Type B pancreatic cell (in vitro differentiated cells): ENCODE data around the gene KMO. TPM values are rescaled to one million over a fixed set of nuclear protein-coding genes. Genes with fewer than 3 reads are reported as not detected.

Experiments used
- DNase-seq: peaks from one replicate; pipeline ENCODE4 v3.0.0; 2021; ENCODE audit warnings: mixed read lengths; ENCODE audit not compliant: unreplicated experiment; ENCODE audit errors: extremely low spot score
- H3K27ac Mint-ChIP-seq: 2 replicates; pipeline ENCODE4 v1.8.0; 2021; ENCODE audit warnings: mild to moderate bottlenecking, mixed read lengths
- H3K27me3 Mint-ChIP-seq: 2 replicates; pipeline ENCODE4 v1.8.0; 2021; ENCODE audit warnings: mixed read lengths
- H3K36me3 Mint-ChIP-seq: 2 replicates; pipeline ENCODE4 v1.8.0; 2021; ENCODE audit warnings: mixed read lengths
- H3K4me1 Mint-ChIP-seq: one replicate; pipeline ENCODE4 v1.8.0; 2021; ENCODE audit warnings: mixed read lengths; ENCODE audit not compliant: unreplicated experiment
- H3K4me3 Mint-ChIP-seq: 2 replicates; pipeline ENCODE4 v1.8.0; 2021; ENCODE audit warnings: mild to moderate bottlenecking, mixed read lengths
- H3K9me3 Mint-ChIP-seq: 2 replicates; pipeline ENCODE4 v1.8.0; 2021; ENCODE audit warnings: mixed read lengths
- CTCF ChIP-seq: fragments of 200-600 bp; sonication (generic); conservative IDR thresholded peaks from 2 replicates; pipeline ENCODE4 v1.5.0; 2021; ENCODE audit warnings: antibody characterized with exemption, mild to moderate bottlenecking
- total RNA-seq: library from RNA; stranded (reverse); gene quantifications from 2 replicates; pipeline ENCODE4 v1.2.1, GENCODE V29; 2021; ENCODE audit warnings: low replicate concordance

The KMO gene
- total RNA-seq, 1 donor from 2014 or later, result 1.1 TPM

- Mint-ChIP-seq H3K4me3 (no peak overlapping the region), H3K9me3 (peaks cover 11% of the 10 kb centered on the region), H3K36me3 (peaks cover 21% of the 10 kb centered on the region), H3K27ac (no peak overlapping the region), H3K27me3 (no peaks in the 10 kb centered on the region), H3K4me1 (peaks cover 4% of the 10 kb centered on the region)
- DNase-seq, result no peak
- no peak for TF ChIP-seq CTCF
Observed at GRCh38 chr1:241630476-241630875, 98.3 kb downstream of the KMO start.

- Mint-ChIP-seq H3K27ac (no peak overlapping the region), H3K9me3 (peaks cover 11% of the 10 kb centered on the region), H3K36me3 (peaks cover 23% of the 10 kb centered on the region), H3K4me3 (no peak overlapping the region), H3K4me1 (peaks cover 4% of the 10 kb centered on the region), H3K27me3 (no peaks in the 10 kb centered on the region)
- TF ChIP-seq CTCF, result no peak
- DNase-seq, result no peak
Observed at GRCh38 chr1:241630899-241631298, 98.7 kb downstream of the KMO start.

- peaks cover 8% of the 10 kb centered on the region for H3K4me1 Mint-ChIP-seq
- no peak for TF ChIP-seq CTCF
- H3K27me3 Mint-ChIP-seq, result no peaks in the 10 kb centered on the region
- DNase-seq, result no peak
- peaks cover 23% of the 10 kb centered on the region for H3K36me3 Mint-ChIP-seq
- H3K4me3 Mint-ChIP-seq, result no peak overlapping the region
- peak overlapping the region; percentile 1 for H3K27ac Mint-ChIP-seq
- peaks cover 11% of the 10 kb centered on the region for H3K9me3 Mint-ChIP-seq
Observed at GRCh38 chr1:241631674-241632073, 99.5 kb downstream of the KMO start.

- Mint-ChIP-seq H3K9me3 (peaks cover 20% of the 10 kb centered on the region), H3K36me3 (peaks cover 36% of the 10 kb centered on the region), H3K27ac (no peak overlapping the region), H3K4me1 (peaks cover 20% of the 10 kb centered on the region), H3K27me3 (no peaks in the 10 kb centered on the region), H3K4me3 (no peak overlapping the region)
- DNase-seq, result no peak
- TF ChIP-seq CTCF, result no peak
Observed at GRCh38 chr1:241632987-241633386, 100.8 kb downstream of the KMO start.

GRCh38 chr1:241635556-241636152 lies 103.5 kb downstream of the KMO start:
- Mint-ChIP-seq H3K27ac (no peak overlapping the region), H3K4me1 (peaks cover 29% of the 10 kb centered on the region), H3K4me3 (no peak overlapping the region), H3K27me3 (no peaks in the 10 kb centered on the region), H3K9me3 (peaks cover 20% of the 10 kb centered on the region), H3K36me3 (peaks cover 40% of the 10 kb centered on the region)
- DNase-seq, result no peak
- no peak for TF ChIP-seq CTCF

- TF ChIP-seq CTCF, result no peak
- H3K4me3 Mint-ChIP-seq, result peak overlapping the region; percentile 32
- DNase-seq, result no peak
- H3K9me3 Mint-ChIP-seq, result peaks cover 20% of the 10 kb centered on the region
- peaks cover 29% of the 10 kb centered on the region for H3K4me1 Mint-ChIP-seq
- H3K27me3 Mint-ChIP-seq, result no peaks in the 10 kb centered on the region
- peaks cover 40% of the 10 kb centered on the region for H3K36me3 Mint-ChIP-seq
- H3K27ac Mint-ChIP-seq, result no peak overlapping the region
Observed at GRCh38 chr1:241636291-241636690, 104.1 kb downstream of the KMO start.
